GM21526 (cell line): ENCODE measurements around the gene SLITRK3.
A peak's percentile ranks its signal among the peaks of the same experiment; 100 is the strongest.

Experiments used
- ATAC-seq: cut with Tn5 transposase; IDR thresholded peaks from one replicate; pipeline ENCODE4 v1.9.1; 2021; ENCODE audit warnings: moderate library complexity; ENCODE audit not compliant: unreplicated experiment, low FRiP score

Gene SLITRK3

GRCh38 chr3:165195640-165196576, at the start of gene SLITRK3:
Gene SLITRK3 (minus strand): TSS chr3:165196384. CDS start chr3:165190830, 5,554 bp downstream.
- no peak for ATAC-seq

- no peak for ATAC-seq
Observed at GRCh38 chr3:165243597-165243996, 47.4 kb upstream of the SLITRK3 start.

GRCh38 chr3:165233501-165234195, 37.5 kb upstream of the SLITRK3 start:
- ATAC-seq, result no peak

- no peak for ATAC-seq
Observed at GRCh38 chr3:165225604-165226003, 29.4 kb upstream of the SLITRK3 start.

GRCh38 chr3:165217739-165218138, 21.6 kb upstream of the SLITRK3 start:
- ATAC-seq, result no peak

GRCh38 chr3:165212580-165212979, 16.4 kb upstream of the SLITRK3 start:
- no peak for ATAC-seq

- no peak for ATAC-seq
Observed at GRCh38 chr3:165211721-165212120, 15.5 kb upstream of the SLITRK3 start.

GRCh38 chr3:165210727-165211126, 14.5 kb upstream of the SLITRK3 start:
- ATAC-seq, result no peak

- ATAC-seq, result no peak
Observed at GRCh38 chr3:165210132-165210531, 13.9 kb upstream of the SLITRK3 start.

- peak; percentile 97 for ATAC-seq
Observed at GRCh38 chr3:165206454-165207266, 10.5 kb upstream of the SLITRK3 start.

GRCh38 chr3:165204445-165204844, 8.3 kb upstream of the SLITRK3 start:
- no peak for ATAC-seq

- no peak for ATAC-seq
Observed at GRCh38 chr3:165202995-165203394, 6.8 kb upstream of the SLITRK3 start.

- no peak for ATAC-seq
Observed at GRCh38 chr3:165201964-165202363, 5.8 kb upstream of the SLITRK3 start.

- ATAC-seq, result no peak
Observed at GRCh38 chr3:165197481-165197800, 1.3 kb upstream of the SLITRK3 start.

- ATAC-seq, result no peak
Observed at GRCh38 chr3:165196577-165197480, 645 bp upstream of the SLITRK3 start.

- no peak for ATAC-seq
Observed at GRCh38 chr3:165195241-165195639, 944 bp downstream of the SLITRK3 start.

GRCh38 chr3:165194511-165195240, 1.5 kb downstream of the SLITRK3 start:
- ATAC-seq, result no peak

GRCh38 chr3:165193366-165194254, 2.6 kb downstream of the SLITRK3 start:
- no peak for ATAC-seq
